GM21717 (cell line): ENCODE results near the gene ONECUT2.
"Not testable (repeated sequence)": the region's sequence is repeated elsewhere in the genome, so short reads cannot be mapped to it uniquely, and the experiment has no call there.

Experiments
- ATAC-seq: cut with Tn5 transposase; IDR thresholded peaks from one replicate; pipeline ENCODE4 v1.9.1; 2021; ENCODE audit warnings: mild to moderate bottlenecking, moderate library complexity; ENCODE audit not compliant: unreplicated experiment

Gene ONECUT2

GRCh38 chr18:57434536-57435494 is at the start of gene ONECUT2:
ONECUT2 (plus strand) TSS chr18:57435374; CDS start chr18:57435717, 343 bp downstream.
- no peak for ATAC-seq

- no peak for ATAC-seq
These were observed 45.9 kb upstream of the ONECUT2 start for GRCh38 chr18:57389271-57389670.

- ATAC-seq, result no peak
These were observed 45.1 kb upstream of the ONECUT2 start for GRCh38 chr18:57390044-57390443.

GRCh38 chr18:57394749-57395148 is 40.4 kb upstream of the ONECUT2 start:
- ATAC-seq, result not testable (repeated sequence)

GRCh38 chr18:57396831-57397230 is 38.3 kb upstream of the ONECUT2 start:
- not testable (repeated sequence) for ATAC-seq

GRCh38 chr18:57397440-57398132 is 37.6 kb upstream of the ONECUT2 start:
- ATAC-seq, result no peak

GRCh38 chr18:57404345-57404744 is 30.8 kb upstream of the ONECUT2 start:
- no peak for ATAC-seq

GRCh38 chr18:57409650-57410049 is 25.5 kb upstream of the ONECUT2 start:
- ATAC-seq, result no peak

GRCh38 chr18:57410749-57411148 is 24.4 kb upstream of the ONECUT2 start:
- ATAC-seq, result no peak

GRCh38 chr18:57416542-57416941 is 18.6 kb upstream of the ONECUT2 start:
- ATAC-seq, result no peak

GRCh38 chr18:57422313-57422872 is 12.8 kb upstream of the ONECUT2 start:
- no peak for ATAC-seq

- ATAC-seq, result no peak
These were observed 11.4 kb upstream of the ONECUT2 start for GRCh38 chr18:57423821-57424220.

- ATAC-seq, result no peak
These were observed 10.1 kb upstream of the ONECUT2 start for GRCh38 chr18:57425096-57425495.

- ATAC-seq, result no peak
These were observed 9.0 kb upstream of the ONECUT2 start for GRCh38 chr18:57426187-57426586.

GRCh38 chr18:57427429-57428201 is 7.6 kb upstream of the ONECUT2 start:
- ATAC-seq, result no peak

GRCh38 chr18:57428221-57429150 is 6.7 kb upstream of the ONECUT2 start:
- no peak for ATAC-seq

- ATAC-seq, result no peak
These were observed 5.8 kb upstream of the ONECUT2 start for GRCh38 chr18:57429167-57430078.

GRCh38 chr18:57430079-57431001 is 4.8 kb upstream of the ONECUT2 start:
- no peak for ATAC-seq
